ENCODE results near the gene SLC10A3. TPM values are rescaled to one million over a fixed set of nuclear protein-coding genes. Genes with fewer than 3 reads are reported as not detected.

SLC10A3 gene
- total RNA-seq, 1 experiment from 2014 or later = 17.9 TPM

DNA sequence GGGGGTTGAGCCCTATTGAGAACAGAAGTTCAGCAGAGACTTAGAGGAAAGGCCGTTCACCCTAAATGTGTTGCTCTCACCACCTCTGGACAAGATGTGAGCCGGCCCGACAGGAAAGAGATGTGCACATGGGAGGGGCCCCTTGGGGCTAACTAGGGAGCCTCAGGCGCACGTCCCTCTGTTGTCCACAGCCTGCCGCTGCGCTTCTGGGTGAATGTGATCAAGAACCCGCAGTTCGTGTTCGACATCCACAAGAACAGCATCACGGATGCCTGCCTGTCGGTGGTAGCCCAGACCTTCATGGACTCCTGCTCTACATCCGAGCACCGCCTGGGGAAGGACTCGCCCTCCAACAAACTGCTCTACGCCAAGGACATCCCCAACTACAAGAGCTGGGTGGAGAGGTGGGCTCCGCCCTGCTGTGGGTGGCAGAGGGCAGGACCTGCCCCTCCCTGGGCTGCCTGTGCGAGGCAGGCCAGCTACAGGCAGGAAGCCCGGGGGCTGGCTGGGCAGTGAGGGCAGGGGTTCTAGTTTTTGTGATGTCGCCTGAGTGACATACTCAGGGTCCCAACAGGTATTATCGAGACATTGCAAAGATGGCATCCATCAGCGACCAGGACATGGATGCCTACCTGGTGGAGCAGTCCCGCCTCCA lies 19.4 kb downstream of the SLC10A3 start:
- POLR2A ChIA-PET = no interaction called here
- Mint-ChIP-seq H3K27ac (ENCODE audit: low read depth, unreplicated experiment) (no peak overlapping the region), H3K9me3 (ENCODE audit: unreplicated experiment) (no peaks in the 10 kb centered on the region), H3K4me1 (ENCODE audit: insufficient read depth, unreplicated experiment) (no peaks in the 10 kb centered on the region), H3K36me3 (ENCODE audit: insufficient read depth, unreplicated experiment) (peaks cover 35% of the 10 kb centered on the region), H3K4me3 (ENCODE audit: unreplicated experiment) (no peak overlapping the region), H3K27me3 (ENCODE audit: insufficient read depth, unreplicated experiment) (peaks cover 13% of the 10 kb centered on the region)
- no TSS peak for BruUV-seq (replicated peaks)
- TF ChIP-seq, protein P1, sequence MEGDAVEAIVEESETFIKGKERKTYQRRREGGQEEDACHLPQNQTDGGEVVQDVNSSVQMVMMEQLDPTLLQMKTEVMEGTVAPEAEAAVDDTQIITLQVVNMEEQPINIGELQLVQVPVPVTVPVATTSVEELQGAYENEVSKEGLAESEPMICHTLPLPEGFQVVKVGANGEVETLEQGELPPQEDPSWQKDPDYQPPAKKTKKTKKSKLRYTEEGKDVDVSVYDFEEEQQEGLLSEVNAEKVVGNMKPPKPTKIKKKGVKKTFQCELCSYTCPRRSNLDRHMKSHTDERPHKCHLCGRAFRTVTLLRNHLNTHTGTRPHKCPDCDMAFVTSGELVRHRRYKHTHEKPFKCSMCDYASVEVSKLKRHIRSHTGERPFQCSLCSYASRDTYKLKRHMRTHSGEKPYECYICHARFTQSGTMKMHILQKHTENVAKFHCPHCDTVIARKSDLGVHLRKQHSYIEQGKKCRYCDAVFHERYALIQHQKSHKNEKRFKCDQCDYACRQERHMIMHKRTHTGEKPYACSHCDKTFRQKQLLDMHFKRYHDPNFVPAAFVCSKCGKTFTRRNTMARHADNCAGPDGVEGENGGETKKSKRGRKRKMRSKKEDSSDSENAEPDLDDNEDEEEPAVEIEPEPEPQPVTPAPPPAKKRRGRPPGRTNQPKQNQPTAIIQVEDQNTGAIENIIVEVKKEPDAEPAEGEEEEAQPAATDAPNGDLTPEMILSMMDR (IDR thresholded peaks at IDR 0.05; ENCODE audit: unreplicated experiment) = no peak
- intact Hi-C loops (cut with micrococcal nuclease) = no loop called here
- CTCF ChIA-PET = no interaction called here
- DNase-seq (ENCODE audit: unreplicated experiment) = no peak

GRCh38 chrX:154470434-154470833 lies 20.0 kb downstream of the SLC10A3 start:
- POLR2A ChIA-PET = no interaction called here
- CTCF ChIA-PET = no interaction called here
- H3K27ac Mint-ChIP-seq (ENCODE audit: low read depth, unreplicated experiment) = no peak overlapping the region
- H3K4me1 Mint-ChIP-seq (ENCODE audit: insufficient read depth, unreplicated experiment) = no peaks in the 10 kb centered on the region
- DNase-seq (ENCODE audit: unreplicated experiment) = no peak
- H3K27me3 Mint-ChIP-seq (ENCODE audit: insufficient read depth, unreplicated experiment) = peaks cover 13% of the 10 kb centered on the region
- H3K4me3 Mint-ChIP-seq (ENCODE audit: unreplicated experiment) = no peak overlapping the region
- intact Hi-C loops (cut with micrococcal nuclease) = no loop called here
- TF ChIP-seq, protein P1 (IDR thresholded peaks at IDR 0.05; ENCODE audit: unreplicated experiment) = no peak
- H3K9me3 Mint-ChIP-seq (ENCODE audit: unreplicated experiment) = no peaks in the 10 kb centered on the region
- H3K36me3 Mint-ChIP-seq (ENCODE audit: insufficient read depth, unreplicated experiment) = peaks cover 38% of the 10 kb centered on the region
- no TSS peak for BruUV-seq (replicated peaks)

- ChIA-PET CTCF (interaction anchor here (0.7 kb wide), 1 partner anchor 59 kb away, joined by 3 read pairs; no protein-coding TSS in a partner anchor), POLR2A (interaction anchor here (1.4 kb wide), 1 partner anchor 8 kb away, joined by 3 read pairs; no protein-coding TSS in a partner anchor)
- H3K27me3 Mint-ChIP-seq (ENCODE audit: insufficient read depth, unreplicated experiment) = peaks cover 13% of the 10 kb centered on the region
- no peak overlapping the region for H3K4me3 Mint-ChIP-seq (ENCODE audit: unreplicated experiment)
- intact Hi-C loops (cut with micrococcal nuclease) = no loop called here
- no peak for DNase-seq (ENCODE audit: unreplicated experiment)
- no peak overlapping the region for H3K27ac Mint-ChIP-seq (ENCODE audit: low read depth, unreplicated experiment)
- no TSS peak for BruUV-seq (replicated peaks)
- no peaks in the 10 kb centered on the region for H3K9me3 Mint-ChIP-seq (ENCODE audit: unreplicated experiment)
- peaks cover 35% of the 10 kb centered on the region for H3K36me3 Mint-ChIP-seq (ENCODE audit: insufficient read depth, unreplicated experiment)
- no peaks in the 10 kb centered on the region for H3K4me1 Mint-ChIP-seq (ENCODE audit: insufficient read depth, unreplicated experiment)
- TF ChIP-seq, protein P1 (IDR thresholded peaks at IDR 0.05; ENCODE audit: unreplicated experiment) = no peak
Measured at GRCh38 chrX:154469880-154470279, 20.5 kb downstream of the SLC10A3 start.

GRCh38 chrX:154469114-154469513 lies 21.3 kb downstream of the SLC10A3 start:
- H3K36me3 Mint-ChIP-seq (ENCODE audit: insufficient read depth, unreplicated experiment) = peaks cover 35% of the 10 kb centered on the region
- H3K9me3 Mint-ChIP-seq (ENCODE audit: unreplicated experiment) = no peaks in the 10 kb centered on the region
- H3K4me3 Mint-ChIP-seq (ENCODE audit: unreplicated experiment) = no peak overlapping the region
- peaks cover 13% of the 10 kb centered on the region for H3K27me3 Mint-ChIP-seq (ENCODE audit: insufficient read depth, unreplicated experiment)
- ChIA-PET POLR2A (interaction anchor here (1.4 kb wide), 1 partner anchor 9 kb away, joined by 3 read pairs; no protein-coding TSS in a partner anchor), CTCF (interaction anchor here (0.7 kb wide), 1 partner anchor 58 kb away, joined by 3 read pairs; no protein-coding TSS in a partner anchor)
- no peak overlapping the region for H3K27ac Mint-ChIP-seq (ENCODE audit: low read depth, unreplicated experiment)
- DNase-seq (ENCODE audit: unreplicated experiment) = no peak
- BruUV-seq (replicated peaks) = no TSS peak
- TF ChIP-seq, protein P1 (IDR thresholded peaks at IDR 0.05; ENCODE audit: unreplicated experiment) = no peak
- no peaks in the 10 kb centered on the region for H3K4me1 Mint-ChIP-seq (ENCODE audit: insufficient read depth, unreplicated experiment)
- intact Hi-C loops (cut with micrococcal nuclease) = no loop called here

All from MCF 10A (cell line).